ENCODE data around the gene MARS1.
"Not testable (repeated sequence)": the region's sequence is repeated elsewhere in the genome, so short reads cannot be mapped to it uniquely, and the experiment has no call there.

Gene MARS1

GRCh38 chr12:57553343-57554202 lies 65.7 kb downstream of the MARS1 start:
- no peak for DNase-seq

GRCh38 chr12:57554453-57554852 lies 66.6 kb downstream of the MARS1 start:
- no peak for DNase-seq

- no peak for DNase-seq
Observed at GRCh38 chr12:57554897-57555296, 67.0 kb downstream of the MARS1 start.

GRCh38 chr12:57558864-57559263 lies 71.0 kb downstream of the MARS1 start:
- no peak for DNase-seq

GRCh38 chr12:57560516-57560915 lies 72.6 kb downstream of the MARS1 start:
- DNase-seq = no peak

- DNase-seq = not testable (repeated sequence)
Observed at GRCh38 chr12:57561117-57561516, 73.2 kb downstream of the MARS1 start.

DNA sequence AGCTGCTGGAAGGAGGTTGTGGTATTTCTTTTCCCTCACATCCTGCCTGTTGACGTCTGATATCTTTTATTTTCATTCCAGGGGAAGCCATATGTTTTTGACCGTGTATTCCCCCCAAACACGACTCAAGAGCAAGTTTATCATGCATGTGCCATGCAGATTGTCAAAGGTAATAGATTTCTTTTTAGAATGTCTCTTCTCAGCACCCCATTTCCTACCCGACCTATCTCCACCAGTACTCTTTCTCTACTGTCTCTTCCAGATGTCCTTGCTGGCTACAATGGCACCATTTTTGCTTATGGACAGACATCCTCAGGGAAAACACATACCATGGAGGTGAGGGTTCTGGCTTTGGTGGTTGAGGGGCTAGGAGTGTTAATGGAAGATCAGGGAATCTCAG lies 75.5 kb downstream of the MARS1 start:
- no peak for DNase-seq

GRCh38 chr12:57564178-57564740 lies 76.4 kb downstream of the MARS1 start:
- DNase-seq = no peak

Measured in NCI-H446 treated with DMSO at 0.1 percent for 48 hours (cell line).